ENCODE measurements around the gene PRCD. TPM values are rescaled to one million over a fixed set of nuclear protein-coding genes. Genes with fewer than 3 reads are reported as not detected.

PRCD gene
- total and polyA plus RNA-seq, 11 donors, result 1.1 to 7.6 (median 2.7) TPM

DNA sequence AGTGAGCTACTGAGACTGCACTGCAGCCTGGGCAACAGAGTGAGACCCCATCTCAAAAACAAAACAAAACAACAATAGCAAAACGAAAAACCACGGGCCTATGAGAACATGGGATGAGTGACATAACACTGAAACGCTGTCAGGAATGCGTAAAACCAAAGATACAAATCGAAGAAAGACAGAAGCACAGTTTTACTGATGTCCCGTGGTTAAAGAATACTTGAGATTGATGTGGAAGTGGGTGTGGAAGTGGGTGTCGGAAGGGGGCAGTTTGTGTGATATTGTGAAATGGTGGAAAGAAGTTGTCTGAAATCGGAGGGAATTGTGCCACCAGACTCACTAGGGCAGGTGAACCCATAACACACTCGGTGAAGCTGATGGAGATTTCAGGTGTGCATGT is 36.3 kb downstream of the PRCD start:
- Histone ChIP-seq H3K4me1 (no peaks in the 10 kb centered on the region), H3K27me3 (no peaks in the 10 kb centered on the region), H3K4me3 (no peak overlapping the region), H3K27ac (no peak overlapping the region), H3K9me3 (no peaks in the 10 kb centered on the region), H3K36me3 (no peaks in the 10 kb centered on the region)
- no peak for DNase-seq
- 87 to 92% (median 91%) methylated on average over 9 of the region's 9 CpGs for WGBS, 4 donors
- ATAC-seq, result no peak
- TF ChIP-seq POLR2A (IDR thresholded peaks at IDR 0.05), result no peak
- no peak for TF ChIP-seq CTCF (IDR thresholded peaks at IDR 0.05)
- intact Hi-C loops (cut with DNase I), result loop anchor here in 1 of 10 donors (10.0 kb wide), 1 partner anchor 49 kb away; no protein-coding TSS in a partner anchor

DNA sequence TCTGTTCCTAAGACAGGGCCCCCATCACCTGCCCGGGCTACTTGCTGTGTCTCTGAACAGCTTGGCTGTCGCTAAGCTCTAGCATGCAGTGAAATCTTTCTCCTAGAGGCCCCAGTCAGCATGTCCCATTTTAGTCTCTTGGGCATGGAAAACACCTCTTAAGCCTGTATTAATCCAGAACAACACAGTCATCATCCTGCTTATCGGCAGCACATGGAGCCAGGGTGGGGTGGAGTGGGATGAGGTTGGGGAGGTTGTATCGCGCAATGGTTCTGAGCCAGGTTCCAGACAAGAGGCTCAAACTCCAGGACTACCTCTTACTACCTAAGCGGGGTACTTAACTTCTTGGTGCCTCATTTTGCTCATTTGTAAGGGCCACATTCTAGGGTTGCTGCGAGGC is 38.0 kb downstream of the PRCD start:
- H3K27me3 ChIP-seq, result no peaks in the 10 kb centered on the region
- TF ChIP-seq POLR2A (IDR thresholded peaks at IDR 0.05) (no peak), CTCF (IDR thresholded peaks at IDR 0.05) (no peak)
- no peaks in the 10 kb centered on the region for H3K9me3 ChIP-seq
- ATAC-seq, result no peak
- DNase-seq, result no peak
- WGBS, 4 donors, result 89 to 97% (median 97%) methylated on average over 7 of the region's 7 CpGs
- H3K36me3 ChIP-seq, result no peaks in the 10 kb centered on the region
- no peak overlapping the region for H3K4me3 ChIP-seq
- no peaks in the 10 kb centered on the region for H3K4me1 ChIP-seq
- no peak overlapping the region for H3K27ac ChIP-seq
- intact Hi-C loops (cut with DNase I), result loop anchor here in 1 of 10 donors (10.0 kb wide), 1 partner anchor 47 kb away; no protein-coding TSS in a partner anchor

DNA sequence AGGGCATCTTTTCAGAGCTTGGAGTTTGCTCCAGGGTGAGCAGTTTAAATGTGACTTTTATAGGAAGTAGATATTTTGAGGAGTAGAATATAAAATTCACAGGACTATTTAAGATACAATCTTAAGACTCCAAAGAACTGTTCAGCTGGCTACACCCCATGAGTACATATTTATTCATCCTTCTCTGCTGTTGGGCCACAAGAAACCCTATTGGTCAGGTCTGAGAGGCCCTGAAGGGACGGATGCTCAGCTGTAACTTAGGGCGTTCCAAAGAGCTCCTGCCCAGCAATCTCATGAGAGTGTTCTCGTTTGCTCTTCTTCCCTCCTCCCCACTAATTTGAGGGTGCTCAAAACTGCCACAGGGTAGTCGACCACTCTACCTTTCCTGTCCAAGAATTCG is 38.5 kb downstream of the PRCD start:
- Histone ChIP-seq H3K4me3 (no peak overlapping the region), H3K27ac (no peak overlapping the region), H3K9me3 (no peaks in the 10 kb centered on the region), H3K4me1 (no peaks in the 10 kb centered on the region), H3K36me3 (no peaks in the 10 kb centered on the region), H3K27me3 (no peaks in the 10 kb centered on the region)
- TF ChIP-seq POLR2A (IDR thresholded peaks at IDR 0.05), result no peak
- no peak for TF ChIP-seq CTCF (IDR thresholded peaks at IDR 0.05)
- ATAC-seq, result no peak
- 66 to 90% (median 84%) methylated on average over 5 of the region's 5 CpGs for WGBS, 4 donors
- intact Hi-C loops (cut with DNase I), result loop anchor here in 1 of 10 donors (10.0 kb wide), 1 partner anchor 46 kb away; no protein-coding TSS in a partner anchor
- DNase-seq, result no peak

DNA sequence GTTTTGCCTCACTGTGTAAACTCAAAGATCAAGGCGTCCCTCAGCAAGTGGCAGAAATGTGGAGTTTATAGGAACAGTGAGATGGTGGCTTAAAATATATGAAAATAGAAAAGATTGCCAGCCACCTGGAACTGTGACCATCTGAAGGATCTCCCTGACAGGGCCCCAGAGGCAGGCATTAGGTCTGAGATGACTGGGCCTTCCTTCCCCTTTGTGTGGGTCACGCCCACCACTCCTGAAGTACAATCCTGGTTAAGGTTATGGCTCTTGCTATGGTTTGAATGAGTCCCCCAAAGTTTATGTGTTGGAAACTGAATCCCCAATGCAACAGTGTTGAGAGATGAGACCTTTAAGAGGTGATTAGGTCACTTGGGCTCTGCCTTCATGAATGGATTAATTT is 39.4 kb downstream of the PRCD start:
- ATAC-seq, result no peak
- no peak overlapping the region for H3K27ac ChIP-seq
- no peaks in the 10 kb centered on the region for H3K9me3 ChIP-seq
- no peaks in the 10 kb centered on the region for H3K36me3 ChIP-seq
- intact Hi-C loops (cut with DNase I), result loop anchor here in 1 of 10 donors (10.0 kb wide), 1 partner anchor 46 kb away; no protein-coding TSS in a partner anchor
- 71 to 100% (median 93%) methylated on average over 2 of the region's 2 CpGs for WGBS, 4 donors
- peaks cover 0 to under 1% (median 0%) of the 10 kb centered on the region in 9 donors for H3K27me3 ChIP-seq
- H3K4me3 ChIP-seq, result no peak overlapping the region
- no peak for TF ChIP-seq POLR2A (IDR thresholded peaks at IDR 0.05)
- TF ChIP-seq CTCF (IDR thresholded peaks at IDR 0.05), result no peak
- DNase-seq, result no peak
- H3K4me1 ChIP-seq, result peaks cover 0 to under 1% (median 0%) of the 10 kb centered on the region in 12 donors
